ENCODE measurements around the gene PEMT.
A peak's percentile ranks its signal among the peaks of the same experiment; 100 is the strongest.

PEMT gene

DNA sequence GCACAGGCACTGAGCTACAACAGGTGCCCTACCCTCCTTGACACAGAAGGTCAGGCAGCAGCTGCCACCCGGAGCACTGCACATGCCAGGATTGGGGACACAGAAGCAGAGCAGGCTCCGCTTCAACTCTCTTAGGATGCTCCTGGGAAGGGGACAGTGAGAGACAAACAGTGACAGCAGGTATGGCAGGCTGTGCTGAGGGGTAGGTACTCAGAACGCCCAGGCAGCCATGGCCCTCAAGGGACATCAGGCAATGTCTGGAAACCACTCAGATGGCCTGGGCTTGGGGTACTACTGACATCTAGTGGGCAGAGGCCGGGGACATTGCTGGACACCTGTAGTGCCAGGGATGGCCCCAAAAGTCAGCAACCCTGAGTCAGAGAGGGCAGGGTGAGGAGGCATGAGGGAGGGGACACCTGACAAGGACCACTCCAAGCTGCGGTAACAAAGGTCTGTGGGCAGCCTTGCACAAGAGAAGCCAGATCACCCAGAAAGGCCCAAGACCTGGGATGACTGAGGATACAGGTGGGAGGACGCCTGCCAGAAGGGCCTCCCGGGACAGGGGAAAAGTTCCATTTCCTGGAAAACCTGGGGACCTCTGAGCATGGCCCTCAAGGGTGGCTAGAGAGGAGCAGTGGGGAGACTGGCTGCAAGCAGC, 21.2 kb downstream of the PEMT start:
- no peak for DNase-seq

DNA sequence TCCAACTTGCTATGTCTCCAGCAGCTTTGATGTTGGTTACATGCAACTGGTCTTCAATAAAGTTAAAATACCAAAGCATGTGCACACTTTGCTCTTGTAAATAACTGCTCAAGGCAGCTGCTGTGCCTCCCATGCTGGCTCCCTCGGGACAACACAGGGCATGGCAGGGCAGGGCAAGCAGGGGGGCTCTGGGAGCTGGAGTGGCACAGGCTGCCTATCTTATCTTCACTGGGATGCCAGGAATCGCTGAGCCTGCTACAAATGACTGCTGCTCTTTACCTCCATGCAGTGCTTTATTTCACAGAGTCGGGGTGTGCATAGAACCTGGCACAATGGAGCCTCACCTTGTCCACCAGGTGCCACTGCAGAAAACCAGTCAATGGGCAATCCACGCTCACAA, 21.8 kb downstream of the PEMT start:
- no peak for DNase-seq

DNA sequence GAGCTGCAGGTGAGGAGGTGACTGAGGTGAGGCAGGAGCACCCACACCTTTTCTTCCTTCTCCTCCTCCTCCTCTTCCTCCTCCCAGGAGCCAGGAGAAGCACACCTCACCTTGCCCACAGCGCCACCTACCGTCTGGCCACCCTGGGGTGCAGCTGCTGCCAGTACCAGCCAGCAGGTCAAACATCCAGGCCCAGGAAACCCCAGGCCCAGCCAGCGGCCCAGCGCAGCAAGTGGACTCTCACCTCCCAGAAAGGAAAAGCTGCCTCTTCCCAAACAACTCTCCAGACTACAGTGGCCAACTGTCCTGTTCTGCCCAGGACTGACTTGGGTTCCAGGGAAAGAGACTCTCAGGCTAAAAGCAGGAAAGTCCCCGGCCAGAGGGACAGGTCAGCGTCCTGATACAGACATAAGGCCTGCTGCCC, 22.7 kb downstream of the PEMT start:
- DNase-seq = peak; percentile 25

DNA sequence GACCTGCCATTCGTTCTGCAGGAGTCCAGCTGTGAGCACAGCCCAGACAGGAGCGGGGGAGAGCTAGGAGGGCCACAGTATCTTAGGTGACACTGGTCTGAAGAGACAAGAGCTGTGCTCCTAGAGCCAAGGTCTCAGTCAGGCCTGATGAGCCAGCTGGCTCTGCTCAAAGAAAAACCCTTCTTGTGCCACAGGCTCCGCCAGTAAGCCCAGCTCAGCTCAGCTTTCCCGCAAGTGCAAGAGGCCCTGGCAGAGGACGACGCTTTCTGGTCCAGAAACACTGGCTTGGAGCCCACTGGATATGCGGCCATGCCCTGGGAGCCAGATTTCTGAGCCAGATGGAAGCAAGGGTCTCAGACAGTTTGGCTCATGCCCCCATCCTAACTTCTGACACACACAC, 23.9 kb downstream of the PEMT start:
- DNase-seq = no peak

DNA sequence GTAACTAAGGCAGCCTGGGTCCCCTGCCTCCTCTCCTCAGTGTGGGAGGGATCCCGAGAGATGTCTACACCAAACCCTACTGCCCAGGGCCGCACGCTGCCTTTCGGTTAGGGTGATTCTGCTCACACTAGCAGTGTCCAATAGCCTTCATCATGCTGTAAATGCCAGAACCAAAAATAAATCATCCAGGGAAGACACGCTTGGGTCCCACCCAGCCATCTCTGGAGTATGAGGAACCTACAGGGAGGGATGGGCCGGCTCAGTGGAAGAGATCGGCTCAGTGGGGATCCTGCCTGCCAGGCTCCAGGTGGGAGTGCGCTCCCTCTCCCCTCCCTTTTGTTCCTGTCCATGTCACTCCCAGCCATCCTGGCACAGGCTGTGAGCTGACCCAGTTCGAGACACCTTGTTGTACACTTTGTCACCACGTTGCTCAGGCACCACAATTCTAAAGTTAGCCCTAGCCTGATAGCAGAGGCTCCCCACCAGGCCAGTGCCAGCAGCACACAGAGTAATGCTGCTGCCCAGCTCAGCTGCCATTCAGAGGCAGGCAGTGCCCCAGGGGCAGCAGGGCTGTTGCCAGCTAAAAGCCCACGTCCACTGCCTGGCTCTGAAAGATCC, 24.5 kb downstream of the PEMT start:
- DNase-seq = no peak

DNA sequence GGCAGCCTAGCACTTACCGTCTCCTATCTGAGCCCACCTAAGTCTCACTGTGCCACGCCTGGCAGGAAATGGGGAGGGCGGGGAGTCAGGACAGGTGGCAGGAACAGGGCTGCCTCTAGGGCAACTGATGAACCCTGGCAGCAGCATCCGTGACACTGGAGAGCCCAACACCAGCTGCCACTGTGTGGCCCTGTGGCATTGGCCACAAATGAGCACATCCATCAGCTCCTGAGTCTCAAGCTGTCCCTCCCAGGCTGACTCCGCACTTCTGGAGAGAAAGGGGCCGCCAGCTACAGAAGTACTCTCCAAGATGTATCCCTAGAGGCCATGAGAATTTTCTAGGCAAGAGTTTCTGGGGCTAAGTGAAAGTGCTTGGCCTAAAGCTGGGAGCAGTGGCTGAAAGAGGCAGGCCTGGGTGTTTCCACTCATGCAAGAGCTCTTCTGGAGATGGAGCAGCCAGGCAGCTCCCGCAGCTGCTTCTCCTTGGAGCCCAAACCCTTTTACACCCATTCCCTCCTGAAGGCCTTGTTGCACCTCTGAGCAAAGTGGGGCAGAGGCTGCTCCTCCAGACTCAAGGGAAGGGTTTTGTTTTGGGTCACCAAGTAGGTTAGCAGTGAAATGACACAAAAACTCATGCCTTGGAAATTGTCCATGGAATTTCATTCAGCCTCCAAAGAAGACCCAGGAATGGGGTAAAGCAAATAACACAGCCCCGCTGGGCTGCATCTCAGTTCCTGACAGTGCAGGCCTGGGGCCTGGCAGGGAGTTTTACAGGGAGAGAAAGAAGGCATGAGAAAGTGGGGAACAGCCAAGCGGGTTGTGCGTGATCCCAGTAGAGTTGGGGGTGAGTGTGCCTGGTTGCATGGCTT, 25.8 kb downstream of the PEMT start:
- DNase-seq = no peak

DNA sequence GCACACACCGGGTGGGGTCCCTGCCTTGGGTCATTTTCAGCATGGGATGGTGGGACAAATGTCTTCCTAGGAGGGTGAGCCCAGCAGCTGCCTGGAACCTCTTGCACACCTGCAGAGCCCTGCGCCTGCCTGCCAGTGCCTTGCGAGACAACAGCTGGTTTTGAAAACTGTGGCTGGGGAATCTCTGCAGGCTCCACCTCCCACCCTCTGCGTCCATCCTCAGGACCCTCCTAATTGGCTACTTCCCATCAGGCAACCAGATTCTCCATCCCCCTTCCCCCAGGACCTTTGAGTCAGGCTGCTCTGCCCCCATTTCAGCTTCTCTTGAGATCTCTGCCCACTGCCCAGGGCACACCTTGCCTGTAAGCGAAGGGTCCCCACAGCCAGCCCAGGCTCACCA, 26.6 kb downstream of the PEMT start:
- no peak for DNase-seq

DNA sequence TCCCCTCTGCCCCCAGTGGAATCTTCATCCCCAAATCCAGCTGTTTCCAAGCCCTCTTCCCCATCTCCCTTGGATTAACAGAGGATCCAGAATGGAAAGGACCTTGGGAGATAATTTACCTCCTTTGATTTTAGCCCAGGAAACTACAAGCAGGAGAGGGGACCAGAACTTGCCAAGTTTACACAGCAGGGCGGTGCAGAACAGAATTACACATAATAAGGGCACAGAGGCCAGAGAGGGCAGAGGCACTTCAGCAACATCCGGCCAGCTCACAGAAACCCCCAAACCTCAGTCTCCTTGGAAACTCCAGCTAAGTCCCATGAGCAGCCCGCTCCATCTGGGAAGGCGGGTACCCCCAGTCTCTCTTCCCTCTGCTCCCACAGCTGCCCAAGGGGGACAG, 27.2 kb downstream of the PEMT start:
- no peak for DNase-seq

DNA sequence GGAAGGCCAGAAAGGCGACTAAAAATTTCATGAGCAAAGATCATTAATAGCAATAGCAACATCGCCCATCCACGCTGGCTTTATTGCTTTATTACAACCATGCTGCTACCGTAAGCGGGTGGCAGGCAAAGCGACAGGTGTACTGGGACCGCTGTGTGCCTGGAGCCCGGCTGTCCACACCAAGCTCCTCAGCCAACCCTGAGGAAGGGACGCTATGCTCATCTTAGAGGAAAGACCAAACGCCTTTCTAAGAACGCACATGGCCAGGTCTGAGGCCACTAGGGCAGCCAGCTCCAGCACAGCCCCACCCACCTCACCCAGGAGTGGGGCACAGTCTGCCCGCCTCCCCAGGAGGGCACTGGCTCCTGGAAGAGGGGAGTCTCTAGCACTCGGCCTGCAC, 28.0 kb downstream of the PEMT start:
- no peak for DNase-seq

DNA sequence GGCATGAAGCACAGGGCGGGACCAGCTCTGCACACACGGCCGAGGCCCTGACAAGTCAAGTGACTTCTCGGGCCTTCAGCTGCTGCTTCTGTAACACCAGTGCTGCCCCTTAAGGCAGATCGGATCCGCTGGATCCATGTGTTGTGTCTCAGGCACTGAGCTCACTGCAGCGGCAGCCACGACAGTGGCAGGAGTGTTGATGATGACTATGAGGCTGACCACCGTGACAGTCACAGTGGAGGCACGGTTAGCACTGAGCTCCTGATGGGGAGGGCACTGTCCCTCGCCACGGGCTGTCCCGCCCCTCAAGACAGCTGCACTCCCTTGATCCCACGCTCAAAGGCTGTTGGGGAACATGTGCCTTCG, 29.4 kb downstream of the PEMT start:
- DNase-seq = no peak

DNA sequence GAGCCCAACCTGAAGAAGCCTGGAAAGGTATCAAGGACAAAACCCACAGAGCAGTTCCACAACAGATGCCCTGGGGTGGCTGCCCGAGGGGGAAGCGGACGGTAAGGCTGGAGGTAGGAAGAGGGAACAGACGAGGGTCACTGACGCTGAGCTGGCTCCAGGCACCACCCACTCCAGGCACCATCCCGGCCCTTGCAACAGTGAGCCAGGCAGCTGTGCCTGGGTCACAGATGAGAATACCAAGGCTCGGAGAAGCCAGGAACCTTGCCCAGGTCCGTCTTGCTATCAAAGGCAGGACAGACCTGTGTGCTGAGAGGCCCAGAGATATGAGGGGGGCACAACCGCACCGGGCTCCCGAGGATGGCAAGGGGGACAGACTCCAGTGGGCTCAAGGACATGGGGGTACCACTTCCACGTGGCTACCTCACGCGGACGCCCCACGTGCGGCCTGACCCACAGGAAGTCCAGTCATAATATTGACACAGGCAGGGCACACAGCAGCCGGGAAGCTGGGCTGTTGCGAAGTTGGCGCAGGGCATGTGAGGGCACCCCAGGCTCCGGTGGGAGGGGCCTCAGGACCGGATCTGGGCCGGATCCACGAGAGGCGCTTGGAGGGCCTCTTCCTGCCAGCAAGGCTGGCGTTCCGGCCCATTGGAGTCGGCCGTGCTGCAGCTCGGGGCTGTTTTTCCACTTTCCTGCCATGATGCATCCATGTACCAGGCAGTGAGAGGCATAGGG, 29.9 kb downstream of the PEMT start:
- DNase-seq = no peak

DNA sequence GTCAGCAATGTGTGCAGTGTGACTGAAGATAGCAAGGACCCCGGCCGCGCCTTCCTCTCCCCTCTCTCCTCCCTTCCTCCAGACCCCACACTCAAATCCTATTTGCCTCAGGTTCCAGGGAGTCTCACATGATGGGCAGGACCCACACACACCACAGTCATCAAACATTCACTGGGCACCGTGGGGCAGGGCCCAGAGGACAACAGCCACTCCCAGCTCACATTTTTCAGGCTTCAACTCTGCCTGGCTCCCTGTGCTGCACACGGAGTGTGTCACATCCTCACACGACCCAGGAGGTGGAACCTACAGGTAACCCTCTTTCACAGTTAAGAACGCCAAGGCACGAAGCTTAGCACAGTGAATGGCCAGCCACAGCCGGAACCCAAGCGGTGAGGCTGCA, 30.5 kb downstream of the PEMT start:
- no peak for DNase-seq

DNA sequence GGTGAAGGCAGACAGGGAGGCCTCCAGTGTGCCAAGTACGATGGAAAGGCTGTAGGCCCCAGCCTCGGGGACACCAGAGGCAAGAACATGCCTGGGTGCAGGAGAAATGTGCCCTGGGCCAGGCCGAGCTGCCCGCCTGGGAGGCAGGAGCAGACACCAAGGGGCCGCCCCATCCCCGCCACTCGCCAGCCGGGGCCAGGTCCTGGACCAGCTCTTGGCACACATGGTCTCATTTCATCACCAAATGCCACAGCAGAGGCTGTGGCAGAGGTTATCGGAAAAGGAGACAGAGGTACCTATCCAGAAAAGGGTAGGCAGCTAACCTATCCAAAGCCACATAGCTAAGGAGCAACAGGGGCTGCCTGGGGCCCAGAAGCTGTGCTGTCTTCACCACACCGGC, 31.3 kb downstream of the PEMT start:
- no peak for DNase-seq

DNA sequence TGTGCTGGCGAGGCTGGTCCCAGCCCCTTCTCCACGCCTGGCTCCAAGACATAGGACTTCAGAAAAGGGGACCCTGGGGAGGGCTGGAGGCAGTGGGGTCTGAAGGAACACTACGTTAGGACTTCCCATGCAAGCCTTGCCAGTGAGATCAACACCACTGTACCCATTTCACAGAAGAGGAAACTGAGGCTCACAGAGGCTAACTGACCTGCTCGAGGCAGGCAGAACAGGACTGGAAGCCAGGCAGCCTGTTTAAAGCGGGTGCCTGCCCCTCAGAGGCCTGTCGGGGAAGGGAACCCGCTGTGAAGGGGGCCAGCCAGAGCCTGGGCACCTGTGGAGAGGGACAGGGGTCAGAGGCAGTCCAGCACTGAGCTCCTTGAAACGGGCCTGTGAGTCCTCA, 32.3 kb downstream of the PEMT start:
- DNase-seq = no peak

DNA sequence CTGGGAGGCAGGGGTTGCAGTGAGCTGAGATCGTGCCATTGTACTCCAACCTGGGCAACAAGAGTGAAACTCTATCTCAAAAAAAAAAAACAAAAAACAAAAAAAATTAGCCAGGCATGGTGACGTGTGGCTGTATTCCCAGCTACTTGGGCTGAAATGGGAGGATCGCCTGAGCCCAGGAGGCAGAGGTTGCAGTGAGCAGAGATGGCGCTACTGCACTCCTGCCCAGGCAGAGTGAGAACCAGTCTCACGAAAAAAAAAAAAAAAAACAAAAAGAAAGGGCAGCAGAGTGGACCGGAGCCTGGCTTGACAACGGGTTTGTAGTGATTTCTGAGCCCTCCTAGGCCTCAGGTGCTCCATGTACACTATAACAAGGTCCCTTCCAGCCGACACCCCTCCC, 33.1 kb downstream of the PEMT start:
- DNase-seq = no peak

DNA sequence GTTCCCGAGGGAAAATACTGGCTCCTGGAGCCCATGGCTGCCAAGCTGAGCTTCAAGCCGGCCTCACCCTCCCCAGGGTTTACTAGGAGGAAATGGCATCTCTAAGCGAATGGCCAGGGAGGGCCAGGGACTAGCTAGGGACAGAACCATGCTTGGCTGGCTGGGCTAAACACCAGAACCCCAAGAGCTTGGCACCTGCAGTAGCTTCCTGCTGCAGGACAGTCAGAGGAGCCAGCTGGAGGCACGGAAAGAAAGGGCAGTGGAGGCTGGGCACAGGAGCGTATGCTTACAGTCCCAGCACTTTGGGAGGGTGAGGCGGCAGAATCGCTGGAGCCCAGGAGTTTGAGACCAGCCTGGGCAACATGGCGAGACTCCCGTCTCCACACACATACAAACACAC, 33.7 kb downstream of the PEMT start:
- DNase-seq = no peak

DNA sequence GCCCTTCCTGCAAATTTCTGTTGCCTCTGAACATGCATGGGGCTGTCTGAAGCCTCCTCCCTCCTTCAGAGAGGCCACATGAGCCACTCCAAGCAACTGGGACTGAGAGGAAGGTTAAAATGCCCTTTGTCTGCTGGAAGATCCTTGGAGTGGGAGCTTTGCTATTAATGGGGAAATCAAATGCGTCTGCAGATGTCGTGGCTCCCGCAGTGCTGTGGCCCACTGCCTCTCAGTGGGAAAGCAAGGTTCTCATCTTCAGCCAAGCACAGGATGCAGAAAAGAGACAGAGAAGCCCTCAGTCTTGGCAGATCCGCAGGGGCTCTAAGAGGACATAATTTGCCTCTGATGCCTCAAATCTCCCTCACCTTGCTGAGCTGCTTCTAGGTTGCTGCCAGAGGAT, 34.8 kb downstream of the PEMT start:
- no peak for DNase-seq

DNA sequence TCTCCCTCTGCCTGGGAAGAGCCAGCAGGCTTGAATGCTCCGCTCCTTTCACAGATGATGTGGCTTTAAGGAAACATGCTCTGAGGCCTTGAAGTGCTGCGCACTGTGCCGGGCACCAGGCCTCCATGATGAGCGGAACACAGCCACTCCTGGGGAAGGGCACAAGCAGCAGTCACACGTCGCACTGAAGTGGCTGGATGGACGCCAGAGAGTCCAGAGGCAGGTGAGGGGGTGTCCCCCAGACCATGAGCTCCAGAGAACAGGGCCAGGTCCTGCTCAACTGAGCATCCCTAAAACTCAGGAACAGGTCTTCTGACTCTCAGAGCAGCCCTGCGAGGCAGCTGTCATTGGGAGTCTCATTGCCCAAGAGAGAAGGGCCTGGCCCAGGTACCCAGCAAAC, 35.6 kb downstream of the PEMT start:
- DNase-seq = no peak

DNA sequence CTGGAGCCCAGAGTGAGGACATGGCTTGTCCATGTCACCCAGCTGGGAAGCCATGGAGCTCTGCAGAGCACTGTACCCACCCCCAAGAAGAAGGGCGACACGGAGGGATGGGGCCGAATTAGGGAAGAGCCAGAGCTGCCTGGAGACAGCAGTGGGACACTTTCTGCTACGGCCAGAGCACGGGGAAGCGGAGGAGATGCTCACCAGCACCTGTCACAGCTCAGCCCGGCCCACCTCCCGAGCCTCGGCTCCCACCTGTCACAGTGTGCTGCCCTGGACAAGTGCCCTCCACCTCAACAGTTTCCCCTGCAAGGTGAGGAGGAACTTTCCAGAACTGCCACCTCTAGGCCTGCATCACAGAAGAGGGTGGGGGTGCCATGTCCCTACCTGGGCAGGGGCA, 36.4 kb downstream of the PEMT start:
- DNase-seq = no peak

DNA sequence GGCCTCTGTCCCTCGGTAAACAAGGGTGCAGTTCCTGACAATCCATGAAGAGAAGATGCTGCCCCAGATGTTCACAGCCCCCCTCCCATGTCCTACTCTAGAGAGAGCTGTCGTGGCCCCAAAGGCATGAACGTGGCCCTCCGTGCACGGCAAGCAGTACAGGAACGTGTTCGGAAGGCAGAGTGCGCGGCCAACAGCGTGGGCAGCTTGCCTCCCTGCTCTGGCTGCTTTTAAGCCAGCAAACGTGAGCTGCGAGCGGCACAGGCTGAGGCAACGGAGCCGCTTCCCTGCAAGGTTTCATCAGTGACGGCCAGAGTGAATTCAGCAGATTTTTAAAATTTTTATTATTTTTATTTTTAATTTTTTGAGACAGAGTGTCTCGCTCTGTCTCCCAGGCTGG, 37.2 kb downstream of the PEMT start:
- DNase-seq = no peak

DNA sequence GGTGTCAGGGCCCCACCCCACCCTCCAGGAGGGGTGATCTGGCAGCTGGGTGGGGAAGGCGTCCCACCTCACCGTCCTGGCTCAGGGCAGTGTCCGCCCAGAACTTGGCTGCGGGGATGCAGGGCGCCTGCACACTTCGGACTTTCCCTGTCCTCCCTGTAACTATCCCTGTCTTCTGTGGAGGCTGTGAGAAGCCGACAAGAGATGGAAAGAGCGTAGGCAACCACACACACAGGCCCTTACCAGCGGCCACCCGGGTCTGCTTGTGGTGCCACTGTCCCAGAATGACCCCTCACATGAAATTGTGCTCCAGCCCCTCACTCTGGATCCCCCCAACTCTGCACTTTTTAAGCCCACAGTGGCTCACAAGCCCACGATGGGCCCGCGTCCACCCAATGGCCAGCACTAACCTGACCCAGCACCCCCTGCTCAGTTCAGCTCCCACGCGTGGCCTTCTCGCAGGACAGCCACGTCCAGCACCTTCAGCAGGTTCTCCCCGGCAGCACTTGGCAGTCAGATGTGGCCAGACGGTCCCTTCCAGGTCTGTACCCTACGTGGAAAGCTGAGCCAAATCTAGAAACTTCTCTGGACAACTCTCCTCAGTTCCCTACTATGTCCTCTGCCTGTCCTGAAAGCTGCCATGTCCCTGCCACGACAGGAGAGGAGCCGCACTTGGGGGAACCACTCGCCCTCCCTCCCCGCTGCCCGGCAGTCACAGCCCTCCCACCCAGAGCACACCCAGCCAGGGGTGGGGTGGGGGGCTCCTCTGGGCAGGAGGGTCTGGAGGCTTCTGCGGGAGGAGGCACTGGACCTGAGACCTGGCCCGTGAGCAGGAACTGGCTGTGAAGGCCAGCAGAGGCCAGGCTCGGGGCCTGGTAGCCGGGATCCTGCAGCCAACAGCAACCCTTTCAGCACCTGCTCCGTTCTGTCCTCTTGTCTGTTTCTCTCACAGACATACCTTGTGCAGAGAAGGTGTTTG, 38.0 kb downstream of the PEMT start:
- DNase-seq = no peak
